PC-3 (cell line): Measurements from ENCODE around the gene DNAAF5. TPM values are rescaled to one million over a fixed set of nuclear protein-coding genes. Genes with fewer than 3 reads are reported as not detected.

Experiments
- ATAC-seq: fragments of 200-7000 bp; cut with Tn5 transposase; 2 replicates; pipeline ENCODE4 v1.9.1; 2020; ENCODE audit warnings: mild to moderate bottlenecking, moderate library complexity
- BruUV-seq: library from RNA; stranded (reverse); fragments of 400-500 nt; replicated peaks from 2 replicates; lab custom pipeline; 2021; lab: Mats Ljungman, UMichigan
- CTCF ChIA-PET: fragments of 300-600 bp; sonication (Branson Sonifier 250); formaldehyde crosslinking; loops from one replicate; lab custom pipeline; 2022; ENCODE audit warnings: antibody characterized with exemption; lab: Charles Lee
- POLR2A ChIA-PET: fragments of 300-600 bp; sonication (Branson Sonifier 250); formaldehyde crosslinking; loops from one replicate; lab custom pipeline; 2022; ENCODE audit warnings: antibody characterized with exemption; ENCODE audit not compliant: unreplicated experiment; lab: Charles Lee
- DNase-seq: peaks from one replicate; pipeline ENCODE4 v3.0.0-alpha.2; 2015
- H2AFZ ChIP-seq: fragments of 300-600 bp; sonication (generic); 2 replicates; pipeline ENCODE4 v1.6.0; 2016; ENCODE audit warnings: antibody characterized with exemption, low read length
- H3F3A ChIP-seq: fragments of 300-600 bp; sonication (generic); one replicate; pipeline ENCODE4 v1.6.0; 2017; ENCODE audit warnings: antibody characterized with exemption, low read length, control low read depth, mild to moderate bottlenecking; ENCODE audit not compliant: unreplicated experiment
- H3K27ac ChIP-seq: fragments of 300-600 bp; sonication (generic); 2 replicates; pipeline ENCODE4 v1.5.1; 2016; ENCODE audit warnings: mild to moderate bottlenecking, low read length
- H3K27me3 ChIP-seq: fragments of 300-600 bp; sonication (generic); 2 replicates; pipeline ENCODE4 v1.6.1; 2016; ENCODE audit warnings: low read length, mixed read lengths
- H3K36me3 ChIP-seq: fragments of 300-600 bp; sonication (generic); 2 replicates; pipeline ENCODE4 v1.6.1; 2016; ENCODE audit warnings: low read depth, mixed run types, low read length, mixed read lengths
- H3K4me1 ChIP-seq: fragments of 300-600 bp; sonication (generic); 2 replicates; pipeline ENCODE4 v1.5.1; 2016; ENCODE audit warnings: low read length; ENCODE audit not compliant: insufficient read depth
- H3K4me2 ChIP-seq: fragments of 300-600 bp; sonication (generic); 2 replicates; pipeline ENCODE4 v1.6.0; 2016; ENCODE audit warnings: low read length
- H3K4me3 ChIP-seq: fragments of 300-600 bp; sonication (generic); 2 replicates; pipeline ENCODE4 v1.5.1; 2016; ENCODE audit warnings: mild to moderate bottlenecking, low read length, mixed read lengths
- H3K79me2 ChIP-seq: fragments of 300-600 bp; sonication (generic); 2 replicates; pipeline ENCODE4 v1.6.1; 2017; ENCODE audit warnings: low read length, mixed read lengths
- H3K9ac ChIP-seq: fragments of 300-600 bp; sonication (generic); 2 replicates; pipeline ENCODE4 v1.6.0; 2016; ENCODE audit warnings: mild to moderate bottlenecking, low read length
- H3K9me2 ChIP-seq: fragments of 300-600 bp; sonication (generic); replicated peaks from 2 replicates; pipeline ENCODE4 v1.6.1; 2016; ENCODE audit warnings: mixed run types, low read length, mixed read lengths
- H3K9me3 ChIP-seq: fragments of 300-600 bp; sonication (generic); 2 replicates; pipeline ENCODE4 v1.6.1; 2016; ENCODE audit warnings: low read length, mixed read lengths
- H4K20me1 ChIP-seq: fragments of 300-600 bp; sonication (generic); 2 replicates; pipeline ENCODE4 v1.6.1; 2016; ENCODE audit warnings: low read length, mixed read lengths
- EZH2 ChIP-seq: fragments of 300-600 bp; sonication (generic); IDR thresholded peaks from one replicate; pipeline ENCODE4 v1.6.1; 2017; ENCODE audit warnings: antibody characterized with exemption, mild to moderate bottlenecking, low read length; ENCODE audit not compliant: unreplicated experiment
- EZH2phosphoT487 ChIP-seq: fragments of 300-600 bp; sonication (generic); IDR thresholded peaks from 2 replicates; pipeline ENCODE4 v1.6.1; 2018; ENCODE audit warnings: mild to moderate bottlenecking, antibody characterized with exemption, low read length, borderline replicate concordance
- intact Hi-C: fragments of 100-400 bp; cut with micrococcal nuclease; formaldehyde crosslinking; loops from 2 replicates; pipeline ENCODE4 v1.9.0; 2023
- total RNA-seq: library from RNA; depleted of rRNA; stranded (reverse); fragments of >200 nt; gene quantifications from 2 replicates; pipeline ENCODE4 v1.2.3, GENCODE V29; 2014
- TF ChIP-seq, protein P1 (sequence below): fragments of 300-600 bp; sonication (generic); conservative IDR thresholded peaks from 2 replicates; pipeline ENCODE4 v1.5.1; 2017; ENCODE audit warnings: antibody characterized with exemption, low read depth, mild to moderate bottlenecking, low read length

DNAAF5 gene
- total RNA-seq, 1 experiment from 2014 or later: 66.3 TPM

DNA sequence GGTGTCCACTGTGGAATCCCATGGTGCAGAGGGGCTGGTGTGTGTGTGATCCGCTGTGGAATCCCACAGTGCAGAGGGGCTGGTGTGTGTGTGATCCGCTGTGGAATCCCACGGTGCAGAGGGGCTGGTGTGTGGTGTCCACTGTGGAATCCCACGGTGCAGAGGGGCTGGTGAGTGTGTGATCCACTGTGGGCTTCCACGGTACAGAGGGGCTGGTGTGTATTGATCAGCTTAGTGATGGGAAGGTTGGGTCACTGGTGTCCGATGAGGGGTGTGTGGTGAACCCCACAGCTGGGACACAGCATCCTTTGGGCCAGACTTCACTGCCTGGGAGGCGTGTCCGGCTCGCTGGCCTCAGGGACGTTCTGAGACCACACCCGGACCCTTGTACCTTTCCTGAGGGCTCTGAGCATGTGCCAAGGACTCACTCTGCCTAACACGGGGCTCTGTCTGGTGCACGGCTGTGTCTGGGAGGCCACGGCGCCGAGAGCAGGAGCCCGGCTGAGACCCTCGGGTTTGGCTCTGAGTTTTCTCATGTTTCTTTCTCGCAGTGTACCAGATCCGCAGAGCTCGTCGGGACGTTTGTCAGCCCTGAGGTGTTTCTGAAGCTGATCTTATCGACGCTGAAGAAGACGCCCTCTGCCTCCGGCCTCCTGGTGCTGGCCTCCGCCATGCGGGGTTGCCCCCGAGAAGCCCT is 29.9 kb downstream of the DNAAF5 start:
- H3K9me3 ChIP-seq: no peaks in the 10 kb centered on the region
- H3K4me2 ChIP-seq: no peak overlapping the region
- H3K27ac ChIP-seq: no peak overlapping the region
- H3K9me2 ChIP-seq: no peaks in the 10 kb centered on the region
- H4K20me1 ChIP-seq: no peaks in the 10 kb centered on the region
- intact Hi-C loops: no loop called here
- no peak overlapping the region for H3K4me3 ChIP-seq
- H3K27me3 ChIP-seq: no peaks in the 10 kb centered on the region
- ChIA-PET POLR2A (no interaction called here), CTCF (no interaction called here)
- ATAC-seq (no peak), DNase-seq (no peak)
- no peaks in the 10 kb centered on the region for H3F3A ChIP-seq
- no peaks in the 10 kb centered on the region for H3K79me2 ChIP-seq
- TF ChIP-seq EZH2phosphoT487: no peak
- TF ChIP-seq EZH2: no peak
- TF ChIP-seq, protein P1, sequence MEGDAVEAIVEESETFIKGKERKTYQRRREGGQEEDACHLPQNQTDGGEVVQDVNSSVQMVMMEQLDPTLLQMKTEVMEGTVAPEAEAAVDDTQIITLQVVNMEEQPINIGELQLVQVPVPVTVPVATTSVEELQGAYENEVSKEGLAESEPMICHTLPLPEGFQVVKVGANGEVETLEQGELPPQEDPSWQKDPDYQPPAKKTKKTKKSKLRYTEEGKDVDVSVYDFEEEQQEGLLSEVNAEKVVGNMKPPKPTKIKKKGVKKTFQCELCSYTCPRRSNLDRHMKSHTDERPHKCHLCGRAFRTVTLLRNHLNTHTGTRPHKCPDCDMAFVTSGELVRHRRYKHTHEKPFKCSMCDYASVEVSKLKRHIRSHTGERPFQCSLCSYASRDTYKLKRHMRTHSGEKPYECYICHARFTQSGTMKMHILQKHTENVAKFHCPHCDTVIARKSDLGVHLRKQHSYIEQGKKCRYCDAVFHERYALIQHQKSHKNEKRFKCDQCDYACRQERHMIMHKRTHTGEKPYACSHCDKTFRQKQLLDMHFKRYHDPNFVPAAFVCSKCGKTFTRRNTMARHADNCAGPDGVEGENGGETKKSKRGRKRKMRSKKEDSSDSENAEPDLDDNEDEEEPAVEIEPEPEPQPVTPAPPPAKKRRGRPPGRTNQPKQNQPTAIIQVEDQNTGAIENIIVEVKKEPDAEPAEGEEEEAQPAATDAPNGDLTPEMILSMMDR: no peak
- peaks cover 29% of the 10 kb centered on the region for H3K36me3 ChIP-seq
- BruUV-seq: no TSS peak
- H3K4me1 ChIP-seq: no peaks in the 10 kb centered on the region
- H2AFZ ChIP-seq: no peak overlapping the region
- H3K9ac ChIP-seq: no peak overlapping the region

DNA sequence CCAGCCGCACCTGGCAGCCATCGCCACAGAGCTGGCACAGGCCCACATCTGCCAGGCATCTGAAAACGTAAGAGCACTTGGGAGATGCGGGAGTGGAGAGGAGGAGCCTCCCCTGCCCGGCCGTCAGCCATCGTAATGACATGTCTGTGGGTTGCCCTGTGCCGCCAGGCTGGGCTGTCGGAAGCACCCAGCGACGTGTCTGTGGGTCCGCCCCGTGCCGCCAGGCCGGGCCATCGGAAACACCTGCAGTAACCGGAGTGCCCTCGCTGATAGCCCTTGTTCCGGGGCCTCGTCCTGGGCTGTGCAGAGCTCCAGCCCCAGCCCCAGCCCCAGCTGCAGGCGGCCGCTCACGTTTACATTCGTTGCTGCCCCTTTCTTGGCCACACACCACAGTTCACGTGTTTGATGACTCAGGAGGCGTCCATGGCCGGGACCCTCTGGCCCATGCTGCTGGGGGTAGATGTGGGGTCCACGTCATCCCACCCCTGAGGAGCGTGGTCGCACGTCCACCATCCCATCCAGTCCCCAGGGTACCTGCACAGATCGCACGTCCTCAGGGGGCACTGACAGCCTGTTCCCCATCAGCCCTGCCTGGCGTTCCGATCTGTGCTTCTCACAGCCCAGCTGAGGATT is 30.5 kb downstream of the DNAAF5 start:
- peaks cover 26% of the 10 kb centered on the region for H3K36me3 ChIP-seq
- TF ChIP-seq, protein P1: no peak
- no peak for TF ChIP-seq EZH2phosphoT487
- TF ChIP-seq EZH2: no peak
- no peaks in the 10 kb centered on the region for H3K9me2 ChIP-seq
- H3K4me1 ChIP-seq: no peaks in the 10 kb centered on the region
- intact Hi-C loops: no loop called here
- no TSS peak for BruUV-seq
- no peak overlapping the region for H3K9ac ChIP-seq
- no peaks in the 10 kb centered on the region for H3K9me3 ChIP-seq
- no peak overlapping the region for H2AFZ ChIP-seq
- ChIA-PET CTCF (no interaction called here), POLR2A (no interaction called here)
- no peak overlapping the region for H3K4me2 ChIP-seq
- no peaks in the 10 kb centered on the region for H3K79me2 ChIP-seq
- H3K4me3 ChIP-seq: no peak overlapping the region
- H4K20me1 ChIP-seq: no peaks in the 10 kb centered on the region
- DNase-seq: no peak
- no peaks in the 10 kb centered on the region for H3K27me3 ChIP-seq
- no peaks in the 10 kb centered on the region for H3F3A ChIP-seq
- ATAC-seq: no peak
- H3K27ac ChIP-seq: no peak overlapping the region

DNA sequence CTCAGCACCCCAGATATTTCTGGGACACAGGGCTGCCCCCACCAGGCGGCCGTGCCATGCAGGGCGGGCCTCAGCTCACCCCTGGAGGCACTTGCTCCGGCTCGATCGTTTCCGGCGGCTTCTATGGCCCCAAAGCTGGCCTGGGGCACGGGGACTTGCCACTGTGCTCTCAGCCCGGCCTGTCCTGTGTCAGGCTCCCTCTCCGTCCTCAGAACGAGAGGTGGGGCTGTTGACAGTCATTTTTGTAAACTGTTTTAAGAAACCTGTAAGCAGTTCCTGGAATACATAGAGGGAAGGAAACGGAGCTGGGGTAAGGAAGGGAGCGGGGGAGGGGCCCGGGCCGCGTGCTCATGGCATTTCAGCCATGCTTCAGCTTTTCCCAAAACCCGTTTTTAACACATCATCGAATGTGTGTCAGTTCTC is 31.3 kb downstream of the DNAAF5 start:
- H3K4me1 ChIP-seq: no peaks in the 10 kb centered on the region
- H3K9ac ChIP-seq: no peak overlapping the region
- no peak overlapping the region for H2AFZ ChIP-seq
- no peak for DNase-seq
- no TSS peak for BruUV-seq
- no peak overlapping the region for H3K4me3 ChIP-seq
- no peak for ATAC-seq
- H3K9me3 ChIP-seq: no peaks in the 10 kb centered on the region
- ChIA-PET POLR2A (no interaction called here), CTCF (no interaction called here)
- peaks cover 26% of the 10 kb centered on the region for H3K36me3 ChIP-seq
- no peaks in the 10 kb centered on the region for H3K79me2 ChIP-seq
- no peaks in the 10 kb centered on the region for H3K9me2 ChIP-seq
- no peaks in the 10 kb centered on the region for H3F3A ChIP-seq
- H3K27ac ChIP-seq: no peak overlapping the region
- intact Hi-C loops: no loop called here
- no peak for TF ChIP-seq EZH2
- TF ChIP-seq EZH2phosphoT487: no peak
- TF ChIP-seq, protein P1: no peak
- H3K27me3 ChIP-seq: no peaks in the 10 kb centered on the region
- no peaks in the 10 kb centered on the region for H4K20me1 ChIP-seq
- no peak overlapping the region for H3K4me2 ChIP-seq
